GM18868 (cell line): Measurements from ENCODE around the gene FBXL15.

ENCODE experiments used
- ATAC-seq: cut with Tn5 transposase; IDR thresholded peaks from one replicate; pipeline ENCODE4 v1.9.1; 2021; ENCODE audit warnings: mild to moderate bottlenecking, moderate library complexity; ENCODE audit not compliant: unreplicated experiment

Gene FBXL15

GRCh38 chr10:102397222-102398171, 23.1 kb upstream of the FBXL15 start:
- ATAC-seq: no peak

- ATAC-seq: no peak
Measured at GRCh38 chr10:102398172-102399020, 22.2 kb upstream of the FBXL15 start.

GRCh38 chr10:102399217-102400021, 21.2 kb upstream of the FBXL15 start:
- peak; percentile 48 for ATAC-seq

GRCh38 chr10:102400076-102400475, 20.6 kb upstream of the FBXL15 start:
- no peak for ATAC-seq

- ATAC-seq: no peak
Measured at GRCh38 chr10:102400598-102401341, 19.9 kb upstream of the FBXL15 start.

- ATAC-seq: no peak
Measured at GRCh38 chr10:102401342-102401654, 19.3 kb upstream of the FBXL15 start.

- no peak for ATAC-seq
Measured at GRCh38 chr10:102401735-102402511, 18.7 kb upstream of the FBXL15 start.

GRCh38 chr10:102402512-102402896, 18.1 kb upstream of the FBXL15 start:
- ATAC-seq: no peak

- no peak for ATAC-seq
Measured at GRCh38 chr10:102403115-102403514, 17.5 kb upstream of the FBXL15 start.

- ATAC-seq: no peak
Measured at GRCh38 chr10:102404361-102405107, 16.1 kb upstream of the FBXL15 start.

GRCh38 chr10:102405108-102405571, 15.5 kb upstream of the FBXL15 start:
- ATAC-seq: no peak

- no peak for ATAC-seq
Measured at GRCh38 chr10:102405632-102406031, 15.0 kb upstream of the FBXL15 start.

- no peak for ATAC-seq
Measured at GRCh38 chr10:102406815-102407214, 13.8 kb upstream of the FBXL15 start.

- no peak for ATAC-seq
Measured at GRCh38 chr10:102407425-102408130, 13.1 kb upstream of the FBXL15 start.

GRCh38 chr10:102408131-102408727, 12.4 kb upstream of the FBXL15 start:
- ATAC-seq: no peak

- no peak for ATAC-seq
Measured at GRCh38 chr10:102408728-102409603, 11.7 kb upstream of the FBXL15 start.
